Non-pigmented ciliary epithelial cell (primary cell): ENCODE results near the gene CD82.
"Not testable (repeated sequence)": the region's sequence is repeated elsewhere in the genome, so short reads cannot be mapped to it uniquely, and the experiment has no call there.

Experiments
- DNase-seq: peaks from one replicate; pipeline ENCODE4 v3.0.0-alpha.2; 2010; ENCODE audit warnings: low read depth

CD82 gene

DNA sequence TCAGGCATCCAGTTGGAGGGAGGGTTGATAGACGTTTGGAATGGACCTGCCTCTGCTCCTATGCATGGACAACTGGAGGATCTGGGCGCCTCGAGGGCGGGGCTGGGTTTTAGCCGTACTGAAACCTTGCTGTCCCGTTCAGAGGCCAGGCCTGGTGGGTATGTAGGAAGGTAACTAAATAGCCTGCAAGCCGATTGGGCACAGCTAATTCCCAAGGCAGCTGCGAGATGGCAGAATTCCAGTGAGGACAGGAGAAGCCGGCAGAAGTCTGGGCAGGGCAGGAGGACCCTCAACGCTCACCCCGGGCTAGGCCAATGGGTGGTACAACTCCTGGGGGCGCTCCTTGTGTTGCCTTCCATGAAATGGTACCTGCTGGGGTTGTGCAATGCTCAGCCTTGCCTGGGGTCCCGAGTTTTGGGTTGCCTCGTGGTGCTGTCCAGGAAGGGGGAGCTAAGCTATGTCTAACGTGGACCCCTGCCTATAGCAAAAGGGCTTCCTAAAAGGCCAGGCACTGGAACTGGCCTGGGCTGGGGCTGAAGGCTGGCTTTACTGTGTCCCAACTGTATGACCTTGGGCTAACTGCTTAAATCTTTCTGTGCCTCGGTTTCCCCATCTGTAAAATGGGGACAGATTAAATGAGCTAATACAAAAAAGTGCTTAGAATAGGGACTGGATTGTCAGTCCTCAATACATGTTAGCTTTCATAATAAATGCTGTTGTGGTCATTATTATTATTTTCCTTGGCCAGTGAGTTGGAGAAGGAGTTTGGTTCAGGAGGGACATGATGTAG, 30.1 kb upstream of the CD82 start:
- no peak for DNase-seq

- no peak for DNase-seq
These were observed 28.5 kb upstream of the CD82 start for GRCh38 chr11:44536788-44537516.

DNA sequence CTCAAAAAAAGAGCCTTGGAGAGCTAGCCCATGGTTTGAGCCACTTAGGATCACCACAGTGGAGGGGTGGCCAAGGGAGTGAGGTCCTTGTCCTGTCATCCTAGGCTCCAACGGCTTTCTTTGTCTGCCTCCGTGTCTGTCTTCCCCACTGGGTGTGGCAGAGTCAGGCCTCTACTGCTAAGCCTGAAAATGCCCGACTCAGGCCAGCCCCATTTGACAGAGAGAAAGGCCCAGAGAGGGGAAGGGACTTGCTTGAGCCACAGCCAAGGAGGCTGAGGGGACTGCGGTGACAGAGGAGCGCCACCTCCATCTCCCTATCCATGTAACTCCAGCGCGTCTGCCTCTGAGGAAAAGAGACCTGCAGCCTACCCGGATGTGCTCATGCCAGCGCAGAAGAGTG, 27.8 kb upstream of the CD82 start:
- DNase-seq, result no peak

DNA sequence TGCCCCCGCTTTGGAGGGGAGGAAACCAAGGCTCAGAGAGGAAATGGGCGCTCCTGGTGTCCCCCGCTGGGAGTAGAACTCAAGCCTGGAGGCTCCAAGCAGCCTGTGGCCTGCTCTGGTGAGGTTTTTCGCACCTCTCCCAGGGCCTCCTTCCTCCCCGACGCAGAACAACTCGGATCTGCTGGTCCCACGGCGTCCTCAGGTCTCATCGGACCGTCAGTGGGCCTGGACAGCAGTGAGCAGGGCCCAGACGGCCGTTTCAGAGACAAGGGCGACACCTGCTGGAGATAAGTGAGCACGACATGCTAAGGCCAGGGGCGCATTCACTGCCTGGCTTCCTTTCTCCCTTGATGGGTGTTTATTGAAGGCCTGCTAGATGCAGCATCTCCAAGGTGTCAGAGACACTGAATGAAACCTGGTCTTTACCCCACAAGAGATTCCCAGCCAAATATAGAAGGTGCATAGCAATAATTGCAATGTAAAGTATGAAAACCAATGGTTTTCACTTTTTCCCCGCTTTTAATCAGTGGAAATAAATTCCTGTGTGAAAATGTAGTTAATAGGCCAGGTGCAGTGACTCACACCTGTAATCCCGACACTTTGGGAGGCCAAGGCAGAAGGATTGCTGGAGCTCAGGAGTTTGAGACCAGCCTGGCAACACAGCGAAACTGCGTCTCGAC, 26.9 kb upstream of the CD82 start:
- DNase-seq, result no peak

GRCh38 chr11:44539971-44540370, 25.5 kb upstream of the CD82 start:
- no peak for DNase-seq

- no peak for DNase-seq
These were observed 24.8 kb upstream of the CD82 start for GRCh38 chr11:44540667-44541066.

- no peak for DNase-seq
These were observed 23.1 kb upstream of the CD82 start for GRCh38 chr11:44542372-44542771.

DNA sequence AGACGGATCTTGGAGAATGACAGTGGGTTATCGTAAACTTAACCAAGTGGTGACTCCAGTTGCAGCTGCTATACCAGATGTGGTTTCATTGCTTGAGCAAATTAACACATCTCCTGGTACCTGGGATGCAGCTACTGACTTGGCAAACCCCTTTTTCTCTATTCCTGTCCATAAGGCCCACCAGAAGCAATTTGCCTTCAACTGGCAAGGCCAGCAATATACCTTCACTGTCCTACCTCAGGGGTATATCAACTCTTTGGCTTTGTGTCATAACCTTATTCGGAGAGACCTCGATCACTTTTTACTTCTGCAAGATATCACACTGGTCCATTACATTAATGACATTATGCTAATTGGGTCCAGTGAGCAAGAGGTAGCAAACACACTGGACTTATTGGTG, 18.5 kb upstream of the CD82 start:
- not testable (repeated sequence) for DNase-seq

- DNase-seq, result not testable (repeated sequence)
These were observed 17.9 kb upstream of the CD82 start for GRCh38 chr11:44547534-44547933.

- DNase-seq, result no peak
These were observed 17.3 kb upstream of the CD82 start for GRCh38 chr11:44548032-44548695.

GRCh38 chr11:44548961-44549749, 16.3 kb upstream of the CD82 start:
- DNase-seq, result not testable (repeated sequence)

GRCh38 chr11:44550123-44550522, 15.3 kb upstream of the CD82 start:
- DNase-seq, result no peak

- DNase-seq, result no peak
These were observed 13.9 kb upstream of the CD82 start for GRCh38 chr11:44551456-44552139.

GRCh38 chr11:44555031-44555800, 10.2 kb upstream of the CD82 start:
- DNase-seq, result no peak

DNA sequence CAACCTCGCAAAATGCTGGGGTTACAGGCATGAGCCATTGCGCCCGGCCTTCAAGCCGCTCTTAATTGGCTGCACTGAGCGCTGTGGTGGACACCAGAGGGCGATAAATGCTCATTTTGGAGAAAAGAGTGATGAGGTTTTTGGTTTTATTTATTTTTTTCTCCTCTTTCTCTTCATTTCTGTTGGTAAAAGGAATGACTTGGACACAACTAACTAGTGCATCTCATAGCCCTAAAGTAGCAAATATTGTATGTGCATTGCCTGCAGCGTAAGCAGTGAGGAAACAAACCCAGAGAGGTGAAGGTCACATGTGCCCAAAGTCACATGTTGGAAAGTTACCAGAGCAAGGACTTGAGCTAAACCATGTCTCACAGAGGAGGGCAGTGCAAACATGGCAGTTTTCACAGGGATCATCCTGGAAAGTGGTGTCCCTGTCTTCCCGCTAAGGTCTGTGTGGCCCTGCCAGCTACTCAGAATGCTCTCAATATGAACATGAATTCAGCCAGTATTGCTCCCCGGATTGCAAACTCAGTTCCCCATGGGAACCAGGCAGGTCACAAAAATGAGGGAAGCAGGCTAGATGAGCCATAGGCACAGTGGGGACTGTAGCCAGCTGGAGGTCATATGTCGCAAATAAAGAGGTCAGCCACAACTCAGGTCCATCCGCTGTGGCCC, 8.6 kb upstream of the CD82 start:
- no peak for DNase-seq

GRCh38 chr11:44557464-44557863, 8.0 kb upstream of the CD82 start:
- no peak for DNase-seq

- DNase-seq, result no peak
These were observed 6.1 kb upstream of the CD82 start for GRCh38 chr11:44559207-44559939.

GRCh38 chr11:44559940-44560300, 5.5 kb upstream of the CD82 start:
- DNase-seq, result not testable (repeated sequence)

- no peak for DNase-seq
These were observed 4.1 kb upstream of the CD82 start for GRCh38 chr11:44561275-44561805.
